SIG-M5 (cell line): ENCODE measurements around the gene PNPLA2.

Source experiments
- DNase-seq: peaks from one replicate; lab custom pipeline; 2025; lab: John Stamatoyannopoulos, UW

The PNPLA2 gene

GRCh38 chr11:860234-861104 lies 41.8 kb downstream of the PNPLA2 start:
- no peak for DNase-seq

DNA sequence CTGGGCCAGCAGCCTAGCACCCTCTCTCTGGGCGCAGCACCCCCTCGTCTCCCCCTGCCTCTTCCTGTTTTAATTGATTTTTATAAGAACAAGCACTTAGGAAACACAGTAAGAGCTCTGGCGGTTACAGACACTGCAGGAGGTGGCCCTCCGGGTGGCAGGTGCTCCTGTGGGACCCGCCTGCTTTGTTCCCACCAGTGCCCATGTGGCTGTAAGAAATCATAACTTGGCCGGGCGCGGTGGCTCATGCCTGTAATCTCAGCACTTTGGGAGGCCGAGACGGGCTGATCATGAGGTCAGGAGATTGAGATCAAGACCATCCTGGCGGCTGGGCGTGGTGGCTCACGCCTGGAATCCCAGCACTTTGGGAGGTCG lies 42.4 kb downstream of the PNPLA2 start:
- DNase-seq, result no peak

DNA sequence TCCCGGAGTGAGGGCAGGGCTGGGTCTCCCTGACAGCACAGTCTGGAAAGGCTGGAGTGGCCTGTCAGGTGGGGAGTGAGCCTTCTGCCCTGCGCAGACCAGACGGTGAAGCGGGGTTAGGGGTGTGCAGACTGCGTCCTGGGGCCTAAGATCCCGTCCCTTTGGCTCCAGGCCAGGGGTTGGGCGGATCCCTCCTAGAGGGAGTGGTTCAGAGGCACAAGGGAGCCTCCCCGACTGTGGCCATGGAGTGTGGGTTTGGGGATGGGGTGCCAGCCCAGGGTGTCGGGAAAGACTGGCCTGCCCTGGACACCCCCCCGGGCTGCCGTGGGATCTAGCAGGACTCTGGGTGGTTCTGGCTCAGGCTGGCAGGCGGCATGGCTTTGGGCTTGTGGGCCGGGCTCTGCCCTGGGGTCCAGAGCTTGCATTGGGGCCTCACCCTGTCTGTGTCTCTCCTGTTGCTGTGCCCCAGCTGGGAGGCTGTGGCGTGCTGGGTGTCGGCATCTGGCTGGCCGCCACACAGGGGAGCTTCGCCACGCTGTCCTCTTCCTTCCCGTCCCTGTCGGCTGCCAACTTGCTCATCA lies 43.5 kb downstream of the PNPLA2 start:
- DNase-seq, result no peak

- no peak for DNase-seq
Measured at GRCh38 chr11:862696-863022, 43.9 kb downstream of the PNPLA2 start.

- DNase-seq, result no peak
Measured at GRCh38 chr11:863023-863909, 44.6 kb downstream of the PNPLA2 start.

DNA sequence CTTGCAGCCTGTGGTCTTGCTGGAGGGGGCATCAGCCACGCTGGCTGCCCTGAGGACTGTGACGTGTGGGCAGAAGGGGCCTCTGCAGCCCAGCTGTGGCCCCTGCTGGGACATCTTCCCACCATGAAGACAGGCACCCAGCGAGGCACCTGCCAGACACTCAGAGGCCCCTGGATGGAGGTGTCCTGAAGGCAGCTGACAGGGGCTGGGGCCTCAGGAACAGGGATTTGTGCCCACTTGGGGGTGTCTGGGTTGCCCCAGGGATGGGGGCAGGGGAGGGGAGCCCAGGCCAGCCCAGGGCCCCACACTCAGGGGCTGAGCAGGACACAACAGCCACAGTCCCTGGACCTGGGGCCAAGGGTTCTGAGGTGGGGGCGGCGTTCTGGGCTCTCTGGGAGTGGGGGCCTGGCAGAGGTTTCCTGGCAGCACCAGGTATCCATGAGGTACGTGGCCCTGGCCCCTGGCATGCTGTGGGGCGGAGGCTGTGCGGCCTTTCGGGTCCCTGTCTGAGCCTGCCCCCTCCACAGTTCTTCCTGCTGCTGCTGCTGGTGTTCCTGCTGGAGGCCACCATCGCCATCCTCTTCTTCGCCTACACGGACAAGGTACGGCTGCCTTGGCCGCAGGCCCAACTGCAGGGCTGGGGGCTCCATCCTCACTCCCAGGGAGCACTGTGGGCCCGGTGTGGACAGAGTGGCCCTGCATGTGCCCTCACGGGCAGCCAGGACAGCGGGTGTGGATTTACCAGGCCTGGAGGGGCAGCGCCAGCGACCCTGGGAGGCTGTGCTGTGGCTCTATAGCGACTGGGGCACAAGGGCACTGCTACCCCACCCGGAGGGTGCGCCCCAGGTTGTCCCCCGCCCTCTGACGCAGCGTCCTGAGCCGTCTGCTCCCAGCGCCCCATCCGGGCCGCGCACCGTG lies 45.5 kb downstream of the PNPLA2 start:
- DNase-seq, result no peak

- DNase-seq, result no peak
Measured at GRCh38 chr11:864898-865297, 46.2 kb downstream of the PNPLA2 start.

GRCh38 chr11:865462-866430 lies 47.0 kb downstream of the PNPLA2 start:
- DNase-seq, result no peak

GRCh38 chr11:866481-866880 lies 47.8 kb downstream of the PNPLA2 start:
- DNase-seq, result no peak

- no peak for DNase-seq
Measured at GRCh38 chr11:867856-868358, 49.2 kb downstream of the PNPLA2 start.

- DNase-seq, result no peak
Measured at GRCh38 chr11:868394-868793, 49.7 kb downstream of the PNPLA2 start.

GRCh38 chr11:868802-869201 lies 50.1 kb downstream of the PNPLA2 start:
- no peak for DNase-seq

- no peak for DNase-seq
Measured at GRCh38 chr11:869399-870126, 50.8 kb downstream of the PNPLA2 start.

GRCh38 chr11:870127-870413 lies 51.4 kb downstream of the PNPLA2 start:
- DNase-seq, result no peak

GRCh38 chr11:870418-870817 lies 51.7 kb downstream of the PNPLA2 start:
- DNase-seq, result no peak

GRCh38 chr11:871472-871871 lies 52.8 kb downstream of the PNPLA2 start:
- no peak for DNase-seq

- DNase-seq, result no peak
Measured at GRCh38 chr11:872799-873198, 54.1 kb downstream of the PNPLA2 start.

GRCh38 chr11:873706-874105 lies 55.0 kb downstream of the PNPLA2 start:
- no peak for DNase-seq
